MM.1S (cell line): ENCODE measurements around the gene PLA2G4F.

Experiments
- EZH2 ChIP-seq: fragments of 300-600 bp; sonication (generic); optimal IDR thresholded peaks from 2 replicates; pipeline ENCODE3; 2017; ENCODE audit warnings: low read depth, mild to moderate bottlenecking, antibody characterized with exemption, low read length, mixed read lengths
- EZH2phosphoT487 ChIP-seq: fragments of 300-600 bp; sonication (generic); IDR thresholded peaks from 2 replicates; pipeline ENCODE4 v1.6.1; 2018; ENCODE audit warnings: antibody characterized with exemption, low read length
- TF ChIP-seq, protein P1 (sequence below): fragments of 300-600 bp; sonication (generic); IDR thresholded peaks from 2 replicates; pipeline ENCODE4 v1.5.1; 2016; ENCODE audit warnings: antibody characterized with exemption, low read length, mixed read lengths

DNA sequence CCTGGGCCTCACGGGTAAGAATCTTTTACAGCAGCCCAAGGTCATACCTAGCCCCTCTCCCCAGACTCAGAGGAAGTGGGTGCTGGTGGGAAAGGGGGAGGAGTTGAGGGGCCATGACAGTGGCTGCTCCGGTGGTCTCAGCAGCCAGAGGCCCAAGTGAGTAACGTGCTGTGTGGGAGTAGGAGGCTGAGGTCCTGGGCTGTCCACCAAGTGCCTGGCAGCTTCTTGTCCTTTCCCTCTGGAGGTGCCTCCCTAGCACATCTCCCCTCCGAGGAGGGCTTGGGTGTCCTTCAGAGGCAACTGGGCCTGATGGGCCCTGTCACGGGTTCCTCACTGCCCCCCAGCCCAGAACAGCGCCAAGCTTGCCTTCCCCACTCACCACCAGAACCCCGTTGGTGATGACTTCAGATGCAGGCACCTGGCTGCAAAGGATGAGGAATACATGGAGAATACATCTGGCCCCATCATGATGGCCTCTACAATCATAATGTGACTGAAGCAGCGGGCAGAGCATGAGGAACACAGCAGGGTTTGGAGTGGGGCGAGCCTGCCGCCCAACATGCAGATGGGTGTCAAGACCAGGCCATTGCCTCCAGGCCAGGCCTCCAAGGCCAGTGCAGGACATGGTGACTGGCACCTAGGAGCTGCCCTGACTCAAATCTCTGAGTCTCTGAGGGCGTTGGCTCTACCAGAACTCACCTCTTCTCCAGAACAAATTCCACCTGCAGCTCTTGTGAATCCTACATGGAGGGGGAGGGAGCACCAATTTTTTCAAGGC lies 3.3 kb downstream of the PLA2G4F start:
- TF ChIP-seq, protein P1, sequence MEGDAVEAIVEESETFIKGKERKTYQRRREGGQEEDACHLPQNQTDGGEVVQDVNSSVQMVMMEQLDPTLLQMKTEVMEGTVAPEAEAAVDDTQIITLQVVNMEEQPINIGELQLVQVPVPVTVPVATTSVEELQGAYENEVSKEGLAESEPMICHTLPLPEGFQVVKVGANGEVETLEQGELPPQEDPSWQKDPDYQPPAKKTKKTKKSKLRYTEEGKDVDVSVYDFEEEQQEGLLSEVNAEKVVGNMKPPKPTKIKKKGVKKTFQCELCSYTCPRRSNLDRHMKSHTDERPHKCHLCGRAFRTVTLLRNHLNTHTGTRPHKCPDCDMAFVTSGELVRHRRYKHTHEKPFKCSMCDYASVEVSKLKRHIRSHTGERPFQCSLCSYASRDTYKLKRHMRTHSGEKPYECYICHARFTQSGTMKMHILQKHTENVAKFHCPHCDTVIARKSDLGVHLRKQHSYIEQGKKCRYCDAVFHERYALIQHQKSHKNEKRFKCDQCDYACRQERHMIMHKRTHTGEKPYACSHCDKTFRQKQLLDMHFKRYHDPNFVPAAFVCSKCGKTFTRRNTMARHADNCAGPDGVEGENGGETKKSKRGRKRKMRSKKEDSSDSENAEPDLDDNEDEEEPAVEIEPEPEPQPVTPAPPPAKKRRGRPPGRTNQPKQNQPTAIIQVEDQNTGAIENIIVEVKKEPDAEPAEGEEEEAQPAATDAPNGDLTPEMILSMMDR, result no peak
- TF ChIP-seq EZH2 (no peak), EZH2phosphoT487 (no peak)
